Hippocampal formation (tissue), 2 donors: ENCODE results near the gene ARHGAP1.
"Not testable (repeated sequence)": the region's sequence is repeated elsewhere in the genome, so short reads cannot be mapped to it uniquely, and the experiment has no call there.

Experiments
- DNase-seq, 2 donors: peaks; one replicate each; lab custom pipeline; 2025; lab: John Stamatoyannopoulos, UW

The ARHGAP1 gene

GRCh38 chr11:46673713-46674462 is 26.5 kb downstream of the ARHGAP1 start:
- no peak for DNase-seq

GRCh38 chr11:46672381-46672839 is 28.0 kb downstream of the ARHGAP1 start:
- no peak for DNase-seq

DNA sequence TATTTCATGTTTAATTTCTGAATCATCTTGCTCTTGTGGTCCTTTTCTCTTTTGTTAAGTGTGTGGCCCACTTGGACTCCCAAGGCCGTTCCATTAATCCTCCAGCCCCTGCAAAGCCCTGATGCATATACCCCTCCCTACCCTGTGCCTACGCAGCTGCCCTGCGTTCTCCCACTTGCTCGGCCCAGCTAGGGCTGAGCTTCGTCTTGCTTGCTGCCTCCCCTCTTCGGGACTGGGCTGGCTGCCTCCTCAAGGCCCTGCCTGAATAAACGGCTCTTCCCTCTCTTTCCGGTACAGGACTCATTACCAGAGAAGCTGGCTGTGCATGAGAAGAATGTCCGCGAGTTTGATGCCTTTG is 28.5 kb downstream of the ARHGAP1 start:
- DNase-seq, result no peak

DNA sequence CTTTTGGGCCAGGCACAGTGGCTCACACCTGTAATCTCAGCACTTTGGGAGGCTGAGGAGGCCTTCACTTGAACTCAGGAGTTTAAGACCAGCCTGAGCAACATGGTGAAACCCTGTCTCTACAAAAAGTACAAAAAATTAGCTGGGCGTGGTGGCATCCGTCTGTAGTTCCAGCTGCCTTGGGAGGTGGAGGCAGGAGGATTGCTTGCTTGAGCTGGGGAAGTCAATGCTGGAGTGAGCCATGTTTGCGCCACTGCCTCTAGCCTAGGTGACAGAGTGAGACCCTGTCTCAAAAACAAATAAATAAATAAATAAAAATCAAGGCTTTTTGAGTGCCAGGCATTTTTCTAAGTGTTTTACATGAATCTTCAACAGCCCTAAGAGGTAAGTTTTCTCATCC is 29.9 kb downstream of the ARHGAP1 start:
- not testable (repeated sequence) for DNase-seq

DNA sequence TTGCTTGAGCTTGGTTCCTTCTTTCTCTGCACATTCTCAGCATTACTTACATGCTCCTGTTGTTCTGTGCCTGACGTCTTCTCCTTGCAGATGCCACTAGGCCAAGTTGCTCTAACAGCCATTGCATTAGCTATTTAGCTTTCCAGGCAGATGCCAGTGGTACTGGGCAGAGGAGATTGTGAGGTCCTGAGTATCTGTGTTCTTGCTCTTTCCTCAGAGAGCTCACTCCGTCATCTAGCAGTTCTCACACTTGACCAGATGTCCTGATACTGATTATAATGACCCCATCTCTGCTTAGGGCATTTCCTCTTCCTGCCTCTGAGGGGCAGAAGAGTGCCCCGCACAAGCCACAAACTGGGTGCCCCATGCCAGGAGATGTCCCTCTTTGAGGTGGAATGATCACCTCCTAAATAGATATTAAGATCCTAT is 30.7 kb downstream of the ARHGAP1 start:
- DNase-seq, result no peak

- DNase-seq, result no peak
Measured at GRCh38 chr11:46668480-46669085, 31.8 kb downstream of the ARHGAP1 start.

GRCh38 chr11:46667043-46667481 is 33.4 kb downstream of the ARHGAP1 start:
- DNase-seq, result no peak

GRCh38 chr11:46666516-46666915 is 33.9 kb downstream of the ARHGAP1 start:
- no peak for DNase-seq

GRCh38 chr11:46665356-46665755 is 35.1 kb downstream of the ARHGAP1 start:
- no peak for DNase-seq

GRCh38 chr11:46664612-46665011 is 35.8 kb downstream of the ARHGAP1 start:
- no peak for DNase-seq

DNA sequence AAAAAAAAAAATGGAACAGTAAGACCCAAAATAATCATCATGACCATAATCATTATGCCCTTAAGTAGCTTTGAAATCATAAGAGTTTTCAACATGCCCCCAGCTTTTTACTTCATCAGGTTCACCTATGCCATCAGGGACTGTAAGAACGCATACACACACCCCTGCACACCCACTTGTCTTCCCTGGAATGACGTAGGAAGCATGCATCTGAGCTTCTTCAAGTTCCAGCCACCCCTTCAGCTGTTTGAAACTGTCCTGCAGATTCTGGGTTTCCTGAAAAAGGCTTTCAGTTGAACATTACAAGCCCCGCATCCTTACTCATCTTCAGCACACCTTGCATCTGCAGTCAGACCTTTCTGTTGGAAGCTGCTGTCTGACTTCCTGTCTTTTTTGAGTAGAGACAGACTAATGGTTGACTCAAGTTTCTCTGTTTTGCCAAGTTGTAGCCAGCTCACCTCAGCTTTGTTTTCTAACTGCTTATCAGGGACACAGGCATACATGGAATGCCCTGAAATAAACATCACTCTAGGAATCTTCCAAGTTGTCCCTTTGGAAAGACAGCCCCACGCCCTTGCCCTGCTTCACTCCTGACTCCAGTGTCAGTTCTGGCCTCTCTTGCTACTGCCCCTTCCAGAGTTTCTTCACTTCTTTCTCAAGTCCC is 37.0 kb downstream of the ARHGAP1 start:
- DNase-seq, result no peak

DNA sequence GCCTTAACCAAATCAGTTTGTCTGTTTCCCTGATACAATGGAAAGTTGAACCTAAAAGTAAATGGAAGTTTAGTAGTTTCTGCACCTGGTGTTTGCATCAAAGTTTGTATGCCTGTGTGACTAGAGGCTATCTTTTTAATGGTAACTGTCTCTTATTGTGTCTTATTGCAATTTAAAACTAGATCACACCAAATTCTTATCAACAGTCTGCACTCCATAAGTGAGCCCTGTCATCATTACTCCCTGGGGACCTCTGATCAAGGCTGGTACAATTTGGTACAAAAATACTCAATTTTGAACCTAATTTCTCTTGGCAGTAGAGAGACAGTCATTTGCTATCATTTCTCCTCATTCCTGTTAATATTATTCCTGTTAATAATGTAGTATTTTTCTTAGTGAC is 38.1 kb downstream of the ARHGAP1 start:
- DNase-seq, result no peak

DNA sequence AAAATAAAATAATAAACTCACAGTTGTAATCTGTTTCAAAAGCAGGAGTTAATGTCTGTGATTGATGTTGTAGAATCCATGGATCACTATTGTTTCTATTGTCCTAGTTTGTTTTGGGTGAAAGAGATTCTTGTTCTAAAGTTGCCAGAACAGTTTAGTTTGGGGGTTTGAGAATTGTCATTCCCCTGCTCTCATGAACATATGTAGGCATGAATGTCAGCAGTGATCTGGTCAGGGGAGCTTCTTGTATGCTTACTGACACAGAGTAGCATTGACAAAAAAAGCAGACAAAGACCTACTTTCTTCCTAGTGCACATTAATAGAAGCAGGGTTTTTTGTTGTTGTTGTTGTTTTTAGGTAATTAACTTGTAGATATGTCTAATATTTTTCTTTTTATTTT is 38.6 kb downstream of the ARHGAP1 start:
- DNase-seq, result peak in 1 of 2 donors; percentile 52

- no peak for DNase-seq
Measured at GRCh38 chr11:46659908-46660307, 40.5 kb downstream of the ARHGAP1 start.

DNA sequence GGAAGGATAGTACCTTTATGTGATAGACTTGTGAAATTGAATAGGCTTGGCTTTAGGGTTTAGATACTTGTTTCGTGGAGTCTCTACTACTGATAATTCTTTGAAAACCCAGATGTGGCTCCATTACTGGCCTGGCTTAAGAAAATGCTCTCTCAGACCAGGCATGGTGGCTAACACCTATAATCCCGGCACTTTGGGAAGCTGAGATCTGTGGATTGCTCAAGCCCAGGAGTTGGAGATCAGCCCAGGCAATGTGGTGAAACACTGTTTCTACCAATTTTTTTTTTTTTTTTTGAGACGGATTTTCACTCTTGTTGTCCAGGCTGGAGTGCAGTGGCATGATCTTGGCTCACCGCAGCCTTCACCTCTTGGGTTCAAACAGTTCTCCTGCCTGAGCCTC is 42.2 kb downstream of the ARHGAP1 start:
- no peak for DNase-seq

- no peak for DNase-seq
Measured at GRCh38 chr11:46657186-46657585, 43.2 kb downstream of the ARHGAP1 start.

DNA sequence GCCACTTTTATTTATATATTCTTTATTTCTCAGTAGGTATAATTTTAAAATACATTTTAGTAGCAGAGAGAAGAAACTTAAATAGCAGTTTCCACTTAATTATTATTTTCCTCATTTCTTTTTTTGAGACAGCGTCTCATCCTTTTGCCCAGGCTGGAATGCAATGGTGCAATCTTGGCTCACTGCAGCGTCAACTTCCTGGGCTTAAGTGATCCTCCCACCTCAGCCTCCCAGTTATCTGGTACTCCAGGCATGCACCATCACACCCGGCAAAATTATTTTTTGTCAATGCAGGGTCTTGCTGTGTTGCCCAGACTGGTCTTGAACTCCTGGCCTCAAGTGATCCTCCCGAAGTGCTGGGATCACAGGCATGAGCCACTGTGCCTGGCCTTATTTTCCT is 44.8 kb downstream of the ARHGAP1 start:
- DNase-seq, result no peak

DNA sequence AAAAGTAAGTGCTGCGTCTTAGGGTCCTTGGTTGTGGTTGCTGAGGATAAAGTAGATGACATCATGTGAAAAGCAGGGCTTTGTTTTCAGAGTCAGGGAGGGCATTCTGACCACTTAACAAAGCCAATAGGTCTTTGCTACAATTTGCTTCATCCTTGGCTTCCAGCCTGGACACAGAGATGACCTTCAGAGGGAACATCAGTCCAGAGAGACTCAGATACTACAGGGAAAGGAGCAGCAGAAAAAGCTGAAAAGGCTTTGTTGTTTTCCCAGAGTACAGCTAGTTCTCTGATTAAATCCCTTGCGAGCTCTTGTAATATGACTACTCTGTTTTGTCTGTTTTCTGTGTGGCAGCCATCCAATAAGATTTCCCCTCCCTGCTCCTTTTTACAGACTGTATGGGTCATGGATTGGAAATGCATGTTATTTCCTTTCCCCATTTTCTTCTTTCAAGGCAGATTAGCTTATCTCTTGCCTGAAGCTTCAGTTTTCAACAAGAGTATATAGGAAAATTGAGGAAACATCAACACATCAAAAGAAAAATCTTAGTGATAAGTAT is 51.2 kb downstream of the ARHGAP1 start:
- peak; percentile 59 to 89 for DNase-seq

DNA sequence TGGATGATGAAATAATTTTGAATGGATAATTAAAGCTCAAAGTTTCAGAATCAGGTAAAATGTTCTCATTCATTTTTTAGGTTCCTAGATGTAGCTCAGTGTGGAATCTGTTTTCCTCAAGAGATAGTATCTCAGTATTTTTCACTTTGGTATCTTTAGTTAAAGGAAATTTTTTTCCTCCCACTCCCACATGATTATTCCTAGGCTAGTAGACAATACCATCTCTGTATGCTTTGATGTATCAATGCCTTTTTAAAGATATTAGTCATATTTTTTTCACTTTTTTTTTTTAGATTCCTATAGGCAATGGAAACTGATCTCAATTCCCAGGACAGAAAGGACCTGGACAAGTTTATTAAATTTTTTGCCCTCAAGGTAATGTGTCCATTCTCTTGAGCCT is 56.4 kb downstream of the ARHGAP1 start:
- no peak for DNase-seq

DNA sequence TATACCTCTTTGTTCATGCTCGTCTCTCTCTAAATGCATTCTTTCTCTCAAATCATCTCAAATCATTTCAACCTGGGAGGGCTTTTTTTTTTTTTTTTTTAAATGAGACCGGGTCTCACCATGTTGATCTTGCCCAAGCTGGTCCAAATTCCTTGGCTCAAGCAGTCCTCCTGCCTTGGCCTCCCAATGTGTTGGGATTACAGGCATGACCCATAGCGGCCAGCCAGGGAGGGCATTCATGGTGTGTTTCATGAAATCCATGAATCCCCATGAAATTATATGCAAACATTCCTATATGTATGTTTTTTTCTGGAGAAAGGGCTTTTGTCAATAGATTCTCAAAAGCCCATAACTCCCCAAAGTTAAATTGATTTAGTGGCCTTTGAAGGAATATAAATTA is 56.9 kb downstream of the ARHGAP1 start:
- DNase-seq, result no peak

DNA sequence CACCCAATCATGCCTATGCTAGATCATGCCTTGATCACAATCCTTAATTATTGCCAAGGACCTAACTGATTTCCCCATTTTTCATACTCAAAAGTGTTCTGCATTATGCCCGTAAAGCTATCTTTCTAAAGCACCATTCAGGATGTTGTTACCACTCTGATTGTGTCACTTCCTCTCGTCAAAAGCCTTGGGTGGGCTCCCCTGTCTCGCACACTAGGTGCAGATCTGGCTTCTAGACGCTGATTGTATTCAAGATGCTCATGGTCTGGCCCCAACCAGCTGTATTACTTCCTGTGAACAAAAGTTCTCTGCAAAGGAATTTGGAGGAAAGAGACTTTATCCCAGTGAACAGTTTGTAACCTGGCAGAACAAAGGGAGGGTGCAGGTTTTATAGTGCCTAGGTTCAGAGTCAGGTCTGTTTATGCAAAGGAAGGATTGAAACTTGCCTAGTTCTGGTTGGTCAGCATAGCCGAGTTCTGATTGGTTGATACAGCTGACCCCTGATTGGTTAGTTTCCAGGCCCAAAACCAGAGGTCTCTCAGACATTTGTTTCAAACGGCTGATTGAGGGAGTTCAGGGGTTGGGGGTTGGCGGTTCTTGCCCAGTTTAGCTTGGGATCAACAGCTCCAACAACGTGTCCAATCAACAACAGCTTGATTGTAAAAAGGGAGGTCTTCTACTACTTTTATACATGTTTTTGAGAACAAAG is 57.6 kb downstream of the ARHGAP1 start:
- DNase-seq, result no peak

- no peak for DNase-seq
Measured at GRCh38 chr11:46641639-46642038, 58.8 kb downstream of the ARHGAP1 start.
